K562 (cell line): Measurements from ENCODE around the gene PCMTD2. TPM values are rescaled to one million over a fixed set of nuclear protein-coding genes. Genes with fewer than 3 reads are reported as not detected.
A peak's percentile ranks its signal among the peaks of the same experiment; 100 is the strongest.
"Not testable (repeated sequence)": the region's sequence is repeated elsewhere in the genome, so short reads cannot be mapped to it uniquely, and the experiment has no call there.

Experiments
- ATAC-seq: fragments of 200-7000 bp; cut with Tn5 transposase; 3 replicates; pipeline ENCODE4 v1.9.1; 2020; ENCODE audit warnings: moderate library complexity
- BruUV-seq: library from RNA; stranded (reverse); fragments of 400-500 nt; replicated peaks from 2 replicates; lab custom pipeline; 2021; lab: Mats Ljungman, UMichigan
- CTCF ChIA-PET: fragments of 300-600 bp; formaldehyde crosslinking; extraction: SDS; loops from one replicate; lab custom pipeline; 2021; ENCODE audit warnings: low intra/inter-chr PET ratio; lab: Yijun Ruan, JAX
- POLR2A ChIA-PET: fragments of 300-600, 350-650 bp; sonication (Branson Sonifier 250); formaldehyde crosslinking; extraction: SDS; loops from one replicate; lab custom pipeline; 2021; ENCODE audit warnings: antibody characterized with exemption, inconsistent platforms; lab: Yijun Ruan, JAX
- DNase-seq, 4 experiments: peaks; one replicate each; pipeline versions ENCODE4 v3.0.0 to v3.0.0-alpha.2; 2011 to 2018; ENCODE audit warnings: low spot score in 3 of 4, mixed read lengths in 3 of 4; ENCODE audit errors: extremely low read depth in 1 of 4
- FAIRE-seq: peaks from 2 replicates; lab custom pipeline; 2011; peaks lifted over from hg19 to GRCh38; lab: Jason Lieb, UNC
- H2AFZ ChIP-seq: 2 replicates; pipeline ENCODE4 v1.6.0; 2011; ENCODE audit warnings: low read depth, low read length, control low read depth, inconsistent platforms
- H3K27ac ChIP-seq: fragments of 200-600 bp; 3 replicates; pipeline ENCODE4 v1.8.0; 2011; ENCODE audit warnings: low read depth, mild to moderate bottlenecking, control low read depth, inconsistent platforms, low read length, moderate library complexity, mixed read lengths; ENCODE audit errors: extremely low read depth
- H3K27me3 ChIP-seq, 2 experiments: fragments of 300-600 bp in 1 of 2; 2 replicates in 1 of 2; 3 replicates in 1 of 2; pipeline versions ENCODE4 v1.6.0 to v1.8.0; 2011; ENCODE audit warnings: inconsistent platforms in 2 of 2, low read length in 2 of 2, mild to moderate bottlenecking in 1 of 2, mixed read lengths in 1 of 2, moderate library complexity in 1 of 2; ENCODE audit not compliant: control insufficient read depth in 2 of 2, insufficient read depth in 2 of 2
- H3K36me3 ChIP-seq: fragments of 300-600 bp; 3 replicates; pipeline ENCODE4 v1.8.0; 2011; ENCODE audit warnings: mild to moderate bottlenecking, low read length, inconsistent platforms; ENCODE audit not compliant: control insufficient read depth, insufficient read depth
- H3K4me1 ChIP-seq, 2 experiments: fragments of 200-600 bp in 1 of 2; replicated peaks in 1 of 2; 2 replicates in 1 of 2; 3 replicates in 1 of 2; pipeline versions ENCODE4 v1.5.1 to v1.8.0; 2011; ENCODE audit warnings: inconsistent platforms in 2 of 2, low read length in 2 of 2, mild to moderate bottlenecking in 1 of 2, mixed read lengths in 1 of 2, moderate library complexity in 1 of 2; ENCODE audit not compliant: control insufficient read depth in 2 of 2, insufficient read depth in 2 of 2
- H3K4me2 ChIP-seq: 2 replicates; pipeline ENCODE4 v1.6.1; 2011; ENCODE audit warnings: low read length, control low read depth, inconsistent platforms, mixed read lengths; ENCODE audit not compliant: insufficient read depth
- H3K4me3 ChIP-seq: fragments of 200-600 bp; sonication (generic), shearing (Covaris generic); 2 replicates; pipeline ENCODE4 v1.5.1; 2016; ENCODE audit warnings: control low read depth, inconsistent platforms
- H3K79me2 ChIP-seq: fragments of 200-600 bp; 3 replicates; pipeline ENCODE4 v1.8.0; 2011; ENCODE audit warnings: low read length, inconsistent platforms; ENCODE audit not compliant: control insufficient read depth, insufficient read depth
- H3K9ac ChIP-seq, 2 experiments: 2 replicates each; pipeline versions ENCODE4 v1.6.0 to v1.6.1; 2011; ENCODE audit warnings: low read depth in 2 of 2, low read length in 2 of 2, control low read depth in 1 of 2, inconsistent platforms in 1 of 2, mild to moderate bottlenecking in 1 of 2, mixed read lengths in 1 of 2; ENCODE audit not compliant: insufficient read depth in 1 of 2
- H3K9me1 ChIP-seq: one replicate; pipeline ENCODE4 v1.6.0; 2011; ENCODE audit warnings: inconsistent platforms, mild to moderate bottlenecking, low read length, moderate library complexity; ENCODE audit not compliant: control insufficient read depth, insufficient read depth
- H3K9me3 ChIP-seq: replicated peaks from 2 replicates; pipeline ENCODE4 v1.5.1; 2011; ENCODE audit warnings: low read depth, low read length, inconsistent platforms; ENCODE audit not compliant: control insufficient read depth, insufficient read depth
- H4K20me1 ChIP-seq: replicated peaks from 2 replicates; pipeline ENCODE4 v1.6.1; 2011; ENCODE audit warnings: low read length, inconsistent platforms, mixed read lengths; ENCODE audit not compliant: control insufficient read depth, insufficient read depth
- AFF1 ChIP-seq, 2 experiments: fragments of 450-650 bp; IDR thresholded peaks; 2 replicates each; pipeline ENCODE4 v1.6.1; 2018; ENCODE audit warnings: mild to moderate bottlenecking in 2 of 2, low read depth in 1 of 2; ENCODE audit not compliant: partially characterized antibody in 2 of 2
- WGBS: fragments of 100-300 bp; shearing (Covaris generic); methylation state at CpG from one replicate; pipeline ENCODE4 v1.1.6; 2016; ENCODE audit warnings: low coverage, mixed read lengths; ENCODE audit not compliant: insufficient coverage; ENCODE audit errors: missing lambda C conversion rate; 5-methylcytosine and 5-hydroxymethylcytosine counted together
- in situ Hi-C: fragments of 300-500 bp; cut with MboI; formaldehyde crosslinking; loops from 4 replicates; pipeline ENCODE4 v1.15.0; 2018; ENCODE audit warnings: inconsistent platforms, mixed read lengths
- intact Hi-C: fragments of 100-400 bp; cut with micrococcal nuclease; formaldehyde crosslinking; loops from 2 replicates; pipeline ENCODE4 v1.14.2; 2022
- polyA plus RNA-seq, 8 experiments: library from polyadenylated mRNA; depleted of rRNA in 4 of 8; stranded (reverse) in 5 of 8; unstranded in 3 of 8; fragments of >200 nt; fragmentation: Nextera tagmentation in 2 of 8; fragmentation: Illumina TruSeq in 1 of 8; extraction: Ambion mirVana in 2 of 8; extraction: Trizol in 1 of 8; gene quantifications; 2 replicates each; pipeline versions ENCODE4 v1.2.1 to v1.2.3, GENCODE V29; 2011 to 2014; ENCODE audit warnings: inconsistent platforms in 1 of 8, missing spikeins in 1 of 8
- total RNA-seq, 7 experiments: library from RNA; depleted of rRNA in 6 of 7; stranded (reverse); fragments of >200 nt in 6 of 7; fragmentation: Illumina TruSeq in 2 of 7; extraction: Trizol in 2 of 7; gene quantifications; 2 replicates each; pipeline versions ENCODE4 v1.2.1 to v1.2.3, GENCODE V29; 2011 to 2021; ENCODE audit warnings: low replicate concordance in 1 of 7

Gene PCMTD2
- total and polyA plus RNA-seq, 9 of the 15 experiments (the other 6 are each of a cell fraction or from before 2014, with no cell fraction given), result 11.3 to 49.3 (median 28.4) TPM

- POLR2A ChIA-PET, FAIRE-seq, BruUV-seq, in situ Hi-C loops, CTCF ChIA-PET, DNase-seq, intact Hi-C loops, H3K79me2 ChIP-seq, H3K9me1 ChIP-seq, ATAC-seq, H3K9ac ChIP-seq, H3K27me3 ChIP-seq, H3K4me2 ChIP-seq, H3K9me3 ChIP-seq, H4K20me1 ChIP-seq, H2AFZ ChIP-seq, H3K27ac ChIP-seq, H3K36me3 ChIP-seq, H3K4me3 ChIP-seq: not testable (repeated sequence)
- peak in 1 of 2 experiments; percentile 93 for TF ChIP-seq AFF1 (IDR thresholded peaks at IDR 0.05; ENCODE audit: low read depth in 1 of 2, partially characterized antibody in 2 of 2)
- H3K4me1 ChIP-seq, result peaks cover 2 to 13% of the 10 kb centered on the region in 2 experiments; a peak in 4 of 5 replicates
- 42% methylated on average over 1 of the region's 1 CpG for WGBS
Measured at GRCh38 chr20:64313761-64314160, 58.2 kb downstream of the PCMTD2 start.
